Measurements from ENCODE around the gene GRM8.

The GRM8 gene

GRCh38 chr7:127226685-127227374 is 25.9 kb downstream of the GRM8 start:
- FAIRE-seq: no peak
- TF ChIP-seq POLR2A (IDR thresholded peaks at IDR 0.05; ENCODE audit: low read depth, low read length) (no peak), TAF1 (IDR thresholded peaks at IDR 0.05; ENCODE audit: borderline replicate concordance, low read depth, low read length) (no peak), POLR2AphosphoS5 (IDR thresholded peaks at IDR 0.05; ENCODE audit: low read depth, low read length) (no peak)
- DNase-seq (ENCODE audit: insufficient read length): no peak

DNA sequence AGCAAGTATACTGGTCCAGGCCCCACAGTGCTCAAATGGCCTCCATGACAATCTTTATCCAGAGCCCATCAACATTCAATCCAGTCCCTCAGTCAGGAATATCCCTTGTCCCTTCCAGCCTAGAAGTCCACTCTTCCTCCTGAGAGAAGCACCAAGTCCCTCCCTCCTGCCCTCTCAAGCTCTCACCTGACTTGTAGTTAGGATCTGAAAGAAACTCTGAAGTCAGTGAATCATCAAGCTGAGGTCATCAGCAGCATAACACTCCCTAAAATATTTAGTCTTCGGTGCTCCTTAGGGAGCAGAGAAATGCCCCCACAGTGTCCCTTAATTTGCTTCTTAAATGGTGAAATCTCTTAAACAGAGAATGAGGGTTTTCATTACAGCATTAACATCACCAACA is 31.0 kb downstream of the GRM8 start:
- no peak for DNase-seq (ENCODE audit: insufficient read length)
- no peak for TF ChIP-seq TAF1 (IDR thresholded peaks at IDR 0.05; ENCODE audit: borderline replicate concordance, low read depth, low read length)
- no peak for TF ChIP-seq POLR2AphosphoS5 (IDR thresholded peaks at IDR 0.05; ENCODE audit: low read depth, low read length)
- TF ChIP-seq POLR2A (IDR thresholded peaks at IDR 0.05; ENCODE audit: low read depth, low read length): no peak
- FAIRE-seq: no peak

DNA sequence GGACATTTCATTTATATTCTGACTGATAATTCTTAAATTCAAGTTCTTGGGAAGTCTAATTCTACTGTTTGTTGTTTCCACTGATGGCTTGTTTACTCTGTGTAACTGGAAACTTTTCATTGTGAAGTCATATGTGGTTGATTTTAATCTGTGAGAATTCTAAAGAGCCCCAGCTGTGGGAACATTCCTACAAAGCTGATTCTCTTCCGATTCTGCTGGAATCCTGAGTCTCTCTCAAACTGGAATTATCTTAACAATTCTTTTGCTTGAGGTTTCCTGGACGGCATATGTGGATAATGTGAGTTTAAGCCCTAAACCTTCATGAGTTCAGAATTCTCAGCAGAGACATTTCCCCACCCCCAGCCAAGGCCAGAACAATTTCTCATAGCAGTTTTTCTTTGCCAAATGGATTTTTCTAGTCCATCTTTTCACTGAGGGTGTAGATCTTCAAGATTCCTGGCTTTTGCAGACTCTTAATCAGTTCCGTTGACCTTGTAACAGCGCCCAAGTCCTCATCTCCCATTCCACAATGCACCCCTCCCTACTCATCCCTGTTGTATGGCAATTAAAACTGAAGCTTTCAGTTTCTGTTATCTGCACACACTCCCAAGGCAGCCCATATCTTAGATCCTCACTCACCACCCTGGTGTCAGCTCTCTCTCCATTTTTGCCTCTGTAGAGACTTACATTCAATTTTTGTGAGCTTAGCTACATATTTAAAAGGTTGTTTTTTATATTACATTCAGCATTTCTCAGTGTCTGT is 37.6 kb downstream of the GRM8 start:
- no peak for TF ChIP-seq TAF1 (IDR thresholded peaks at IDR 0.05; ENCODE audit: borderline replicate concordance, low read depth, low read length)
- no peak for TF ChIP-seq POLR2AphosphoS5 (IDR thresholded peaks at IDR 0.05; ENCODE audit: low read depth, low read length)
- TF ChIP-seq POLR2A (IDR thresholded peaks at IDR 0.05; ENCODE audit: low read depth, low read length): no peak
- FAIRE-seq: no peak
- no peak for DNase-seq (ENCODE audit: insufficient read length)

DNA sequence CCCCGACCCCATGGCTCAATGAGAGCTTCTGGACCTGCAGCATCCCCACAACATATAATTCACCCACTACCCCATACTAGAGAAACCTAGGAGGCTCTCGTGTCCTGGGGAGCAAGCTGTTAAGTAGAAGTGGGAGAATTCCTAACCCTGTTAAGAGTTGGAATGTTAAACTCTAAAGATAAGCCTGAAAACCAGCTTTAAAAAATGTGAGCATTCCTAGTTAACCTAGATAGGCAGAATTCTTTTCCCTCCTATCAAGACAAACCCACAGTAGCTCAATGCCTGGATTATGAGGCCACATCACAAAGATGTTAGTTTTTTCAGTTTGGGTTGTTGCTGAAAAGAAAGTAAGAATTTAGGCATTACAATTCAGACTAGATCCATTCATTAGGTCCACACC is 42.9 kb downstream of the GRM8 start:
- no peak for DNase-seq (ENCODE audit: insufficient read length)
- no peak for FAIRE-seq
- no peak for TF ChIP-seq POLR2AphosphoS5 (IDR thresholded peaks at IDR 0.05; ENCODE audit: low read depth, low read length)
- no peak for TF ChIP-seq TAF1 (IDR thresholded peaks at IDR 0.05; ENCODE audit: borderline replicate concordance, low read depth, low read length)
- TF ChIP-seq POLR2A (IDR thresholded peaks at IDR 0.05; ENCODE audit: low read depth, low read length): no peak

GRCh38 chr7:127208860-127209259 is 43.9 kb downstream of the GRM8 start:
- no peak for TF ChIP-seq POLR2AphosphoS5 (IDR thresholded peaks at IDR 0.05; ENCODE audit: low read depth, low read length)
- no peak for TF ChIP-seq POLR2A (IDR thresholded peaks at IDR 0.05; ENCODE audit: low read depth, low read length)
- no peak for TF ChIP-seq TAF1 (IDR thresholded peaks at IDR 0.05; ENCODE audit: borderline replicate concordance, low read depth, low read length)
- FAIRE-seq (no peak), DNase-seq (ENCODE audit: insufficient read length) (no peak)

DNA sequence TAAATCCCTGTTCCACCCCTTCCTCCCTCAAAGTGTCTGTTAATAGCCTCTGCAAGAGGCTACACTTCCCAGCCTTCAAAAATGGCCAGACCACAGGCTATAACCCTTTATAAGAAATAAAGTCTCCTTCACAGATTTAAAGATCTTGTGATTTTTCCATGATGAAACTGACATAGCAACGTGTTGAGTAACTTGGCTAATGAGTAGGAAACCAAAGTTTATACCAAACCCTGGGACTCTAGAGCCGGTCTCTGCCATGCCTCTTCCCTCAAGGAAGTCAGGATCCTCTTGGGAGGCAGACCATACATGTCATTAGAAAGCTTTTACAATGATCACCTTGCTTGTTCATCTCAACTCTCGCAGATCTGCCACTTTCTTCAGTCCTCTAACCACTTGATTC is 44.4 kb downstream of the GRM8 start:
- TF ChIP-seq TAF1 (IDR thresholded peaks at IDR 0.05; ENCODE audit: borderline replicate concordance, low read depth, low read length): no peak
- no peak for TF ChIP-seq POLR2AphosphoS5 (IDR thresholded peaks at IDR 0.05; ENCODE audit: low read depth, low read length)
- no peak for TF ChIP-seq POLR2A (IDR thresholded peaks at IDR 0.05; ENCODE audit: low read depth, low read length)
- DNase-seq (ENCODE audit: insufficient read length) (no peak), FAIRE-seq (no peak)

DNA sequence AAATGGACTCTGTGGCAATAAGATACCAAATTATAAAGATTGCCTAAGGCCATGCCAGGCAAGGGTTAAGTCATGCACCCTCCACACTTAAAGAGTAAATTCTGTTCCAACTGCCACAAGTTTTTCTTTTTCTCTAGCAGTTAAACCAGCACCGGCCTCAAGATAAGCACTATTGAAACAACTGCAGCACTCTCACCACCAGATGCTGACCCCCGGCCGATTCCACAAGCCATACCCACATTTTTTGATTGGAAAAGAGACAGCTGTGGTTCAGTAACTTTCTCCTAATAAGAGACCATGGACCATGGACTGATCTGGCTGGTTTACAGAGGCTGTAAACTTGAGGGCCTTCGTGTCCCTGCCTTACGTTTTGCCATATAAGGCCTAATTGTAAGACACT is 44.9 kb downstream of the GRM8 start:
- DNase-seq (ENCODE audit: insufficient read length) (no peak), FAIRE-seq (no peak)
- TF ChIP-seq POLR2A (IDR thresholded peaks at IDR 0.05; ENCODE audit: low read depth, low read length) (no peak), TAF1 (IDR thresholded peaks at IDR 0.05; ENCODE audit: borderline replicate concordance, low read depth, low read length) (no peak), POLR2AphosphoS5 (IDR thresholded peaks at IDR 0.05; ENCODE audit: low read depth, low read length) (no peak)

GRCh38 chr7:127207230-127207629 is 45.5 kb downstream of the GRM8 start:
- no peak for FAIRE-seq

GRCh38 chr7:127194571-127194970 is 58.2 kb downstream of the GRM8 start:
- TF ChIP-seq TAF1 (IDR thresholded peaks at IDR 0.05; ENCODE audit: borderline replicate concordance, low read depth, low read length) (no peak), POLR2AphosphoS5 (IDR thresholded peaks at IDR 0.05; ENCODE audit: low read depth, low read length) (no peak), POLR2A (IDR thresholded peaks at IDR 0.05; ENCODE audit: low read depth, low read length) (no peak)
- no peak for DNase-seq (ENCODE audit: insufficient read length)
- no peak for FAIRE-seq

More at GRCh38 chr7:127207230-127207629, 45.5 kb downstream of the GRM8 start:
- TF ChIP-seq TAF1 (IDR thresholded peaks at IDR 0.05; ENCODE audit: borderline replicate concordance, low read depth, low read length) (no peak), POLR2A (IDR thresholded peaks at IDR 0.05; ENCODE audit: low read depth, low read length) (no peak)
- DNase-seq (ENCODE audit: insufficient read length): no peak

DNA sequence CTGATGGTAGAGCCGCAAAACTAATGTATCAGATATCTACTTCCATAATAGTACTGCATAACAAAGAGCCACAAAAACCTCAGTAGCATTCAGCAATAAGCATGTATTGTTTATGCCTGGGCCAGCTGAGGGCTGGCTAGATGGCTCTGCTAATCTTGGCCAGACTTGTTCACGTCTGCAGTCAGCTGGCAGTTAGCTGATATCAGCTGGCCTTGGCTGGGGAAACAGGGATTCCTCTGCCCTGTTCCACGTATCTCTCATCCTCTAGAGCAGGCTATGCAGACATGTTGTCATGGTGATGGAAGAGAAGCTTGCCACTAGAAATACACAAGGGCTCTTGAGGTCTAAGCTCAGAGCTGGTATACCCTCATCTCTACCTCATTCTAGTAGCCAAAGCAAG is 62.9 kb downstream of the GRM8 start:
- no peak for DNase-seq (ENCODE audit: insufficient read length)
- TF ChIP-seq TAF1 (IDR thresholded peaks at IDR 0.05; ENCODE audit: borderline replicate concordance, low read depth, low read length): no peak
- TF ChIP-seq POLR2AphosphoS5 (IDR thresholded peaks at IDR 0.05; ENCODE audit: low read depth, low read length): no peak
- no peak for TF ChIP-seq POLR2A (IDR thresholded peaks at IDR 0.05; ENCODE audit: low read depth, low read length)
- FAIRE-seq: no peak

DNA sequence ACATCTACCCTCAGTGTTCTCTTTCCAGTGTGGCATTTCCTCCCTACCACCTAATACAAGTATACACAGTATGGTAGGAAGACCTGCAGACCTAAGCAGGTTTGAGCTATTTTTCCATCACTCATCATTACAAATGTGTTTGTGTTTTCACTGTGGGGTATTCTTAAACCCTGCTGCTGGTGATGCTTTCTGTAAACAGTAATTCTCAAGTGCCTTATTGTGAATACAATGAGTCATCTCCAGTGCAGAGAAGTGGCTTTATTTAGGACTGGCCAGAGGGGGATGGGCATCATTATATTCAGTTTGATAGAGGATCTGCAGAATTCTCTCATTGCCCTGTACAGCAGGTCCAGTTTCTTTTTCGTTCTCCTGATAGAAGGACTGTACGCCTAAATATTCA is 63.7 kb downstream of the GRM8 start:
- FAIRE-seq (no peak), DNase-seq (ENCODE audit: insufficient read length) (no peak)
- TF ChIP-seq POLR2AphosphoS5 (IDR thresholded peaks at IDR 0.05; ENCODE audit: low read depth, low read length) (no peak), TAF1 (IDR thresholded peaks at IDR 0.05; ENCODE audit: borderline replicate concordance, low read depth, low read length) (no peak), POLR2A (IDR thresholded peaks at IDR 0.05; ENCODE audit: low read depth, low read length) (no peak)

DNA sequence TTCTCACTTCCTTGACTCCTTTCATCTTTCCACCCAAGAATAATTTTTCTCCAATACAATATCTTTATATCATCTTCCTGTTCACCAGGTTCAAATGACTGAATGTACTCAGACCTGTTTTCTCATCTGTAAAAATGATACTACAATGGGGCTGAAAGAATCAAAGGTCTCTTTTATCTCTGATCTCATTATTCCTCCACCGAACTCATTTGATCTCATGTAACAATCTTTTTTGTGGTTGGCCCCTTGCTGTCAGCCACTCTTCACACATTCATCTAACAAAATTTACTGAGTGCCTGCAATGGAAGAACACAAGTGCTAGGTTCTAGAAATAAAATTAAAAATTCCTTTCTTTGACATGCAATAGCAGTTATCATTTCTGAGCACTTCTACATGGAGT is 65.0 kb downstream of the GRM8 start:
- FAIRE-seq: no peak
- TF ChIP-seq TAF1 (IDR thresholded peaks at IDR 0.05; ENCODE audit: borderline replicate concordance, low read depth, low read length): no peak
- no peak for TF ChIP-seq POLR2A (IDR thresholded peaks at IDR 0.05; ENCODE audit: low read depth, low read length)
- TF ChIP-seq POLR2AphosphoS5 (IDR thresholded peaks at IDR 0.05; ENCODE audit: low read depth, low read length): no peak
- DNase-seq (ENCODE audit: insufficient read length): no peak

Data from GM12892 (cell line).